GM21723 (cell line): ENCODE measurements around the gene TMEM221.

Source experiments
- ATAC-seq: cut with Tn5 transposase; IDR thresholded peaks from one replicate; pipeline ENCODE4 v1.9.1; 2021; ENCODE audit warnings: mild to moderate bottlenecking, moderate library complexity; ENCODE audit not compliant: unreplicated experiment

The TMEM221 gene

DNA sequence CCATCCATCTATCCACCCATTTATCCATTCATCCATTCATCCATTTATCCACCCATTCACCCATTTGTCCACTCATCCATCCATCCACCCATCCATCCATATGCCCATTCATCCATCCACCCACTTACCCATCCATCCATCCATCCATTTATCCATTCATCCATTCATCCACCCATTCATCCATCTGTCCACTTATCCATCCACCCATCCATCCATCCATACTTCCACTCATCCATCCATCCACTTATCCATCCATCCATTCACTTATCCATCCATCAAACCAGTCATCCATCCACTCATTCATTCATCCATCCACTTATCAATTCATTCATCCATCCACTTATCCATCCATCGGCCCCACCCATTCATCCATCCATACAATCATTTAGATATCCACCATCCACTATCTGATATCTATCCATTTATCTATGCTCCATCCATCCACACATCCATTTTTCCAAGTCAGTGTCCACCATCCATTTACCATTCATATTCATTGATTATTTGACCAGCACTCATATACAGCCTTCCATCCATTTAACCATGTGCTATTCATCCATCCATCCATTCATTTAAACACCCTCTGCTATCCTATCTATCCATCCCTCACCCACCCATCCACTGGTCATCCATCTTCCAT, 2.8 kb downstream of the TMEM221 start:
- ATAC-seq, result no peak

DNA sequence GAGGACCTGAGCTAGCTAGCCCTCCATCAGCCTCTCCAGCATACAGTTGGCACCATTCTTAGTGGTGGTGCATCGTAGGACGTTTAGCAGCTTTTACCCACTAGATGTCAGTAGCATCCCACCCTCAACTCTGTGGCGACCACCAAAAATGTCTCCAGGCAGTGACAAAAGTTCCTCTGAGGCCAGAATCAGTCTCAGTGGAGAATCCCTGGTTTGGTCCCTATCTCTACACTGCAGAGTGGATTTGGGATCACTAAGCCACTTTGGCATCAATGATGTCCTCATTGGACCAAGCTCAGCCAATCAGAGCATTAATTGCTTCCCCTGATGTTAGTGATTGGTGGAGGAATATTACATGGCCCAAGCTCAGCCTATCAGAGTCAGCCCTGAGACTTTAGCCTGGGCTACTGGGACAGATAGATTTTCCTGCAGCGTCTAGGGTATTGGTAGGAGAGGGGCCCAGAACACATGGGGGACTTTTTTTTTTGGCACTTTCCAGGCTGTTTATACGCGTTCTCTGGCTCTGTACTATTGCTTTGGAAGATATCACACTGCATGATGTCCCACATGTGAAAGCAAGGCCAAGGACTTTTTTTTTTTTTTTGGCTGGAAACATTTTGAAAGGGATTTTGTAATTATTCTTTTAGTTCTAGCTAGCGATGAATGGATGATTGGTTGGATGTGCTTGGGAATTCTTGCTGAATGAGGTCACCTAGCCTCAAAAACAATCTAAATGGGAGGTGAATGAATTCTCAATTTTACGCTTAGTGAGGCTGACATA, 7.0 kb downstream of the TMEM221 start:
- ATAC-seq, result no peak

GRCh38 chr19:17436874-17437267, 11.6 kb downstream of the TMEM221 start:
- ATAC-seq, result no peak

GRCh38 chr19:17436094-17436873, 12.2 kb downstream of the TMEM221 start:
- no peak for ATAC-seq

DNA sequence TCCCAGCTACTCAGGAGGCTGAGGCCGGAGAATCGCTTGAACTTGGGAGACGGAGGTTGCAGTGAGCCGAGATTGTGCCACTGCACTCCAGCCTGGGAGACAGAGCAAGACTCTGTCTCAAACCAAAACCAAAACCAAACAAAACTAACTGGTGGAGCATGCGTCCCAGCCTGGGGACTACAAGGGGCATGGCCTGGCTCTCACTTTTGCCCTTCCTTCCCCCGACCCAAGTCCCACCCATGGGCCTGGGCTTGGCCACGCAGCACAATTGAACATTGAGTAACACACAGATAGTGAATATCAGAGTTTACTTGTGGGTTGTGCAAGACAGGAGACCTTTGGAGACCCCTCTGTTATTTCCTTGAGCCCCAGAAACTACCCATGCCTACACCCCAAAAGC, 13.2 kb downstream of the TMEM221 start:
- ATAC-seq, result no peak

GRCh38 chr19:17431417-17431816, 17.1 kb downstream of the TMEM221 start:
- no peak for ATAC-seq

DNA sequence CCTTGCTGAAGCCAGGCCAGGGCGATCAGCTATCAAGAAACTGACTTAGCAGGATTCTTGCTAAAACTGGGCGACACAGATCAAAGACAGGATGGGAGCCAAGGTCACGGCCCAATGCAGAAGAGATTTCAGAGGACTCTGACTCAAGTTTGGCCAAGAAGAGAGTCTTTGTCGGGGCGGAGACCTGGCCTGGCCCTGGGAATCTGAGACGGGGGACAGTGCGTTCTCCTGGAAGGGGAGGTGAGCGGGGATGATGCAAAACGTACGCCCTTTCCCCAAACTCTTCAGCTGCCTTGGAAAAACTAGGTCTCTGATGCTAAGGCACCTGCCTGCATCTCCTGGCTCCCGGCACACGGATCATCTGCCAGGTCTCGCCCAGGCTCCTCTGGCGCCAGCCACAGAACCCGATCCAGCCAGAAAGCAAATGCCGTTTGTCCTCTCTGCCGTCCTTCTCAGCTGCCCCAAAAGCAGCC, 18.8 kb downstream of the TMEM221 start:
- ATAC-seq, result no peak

DNA sequence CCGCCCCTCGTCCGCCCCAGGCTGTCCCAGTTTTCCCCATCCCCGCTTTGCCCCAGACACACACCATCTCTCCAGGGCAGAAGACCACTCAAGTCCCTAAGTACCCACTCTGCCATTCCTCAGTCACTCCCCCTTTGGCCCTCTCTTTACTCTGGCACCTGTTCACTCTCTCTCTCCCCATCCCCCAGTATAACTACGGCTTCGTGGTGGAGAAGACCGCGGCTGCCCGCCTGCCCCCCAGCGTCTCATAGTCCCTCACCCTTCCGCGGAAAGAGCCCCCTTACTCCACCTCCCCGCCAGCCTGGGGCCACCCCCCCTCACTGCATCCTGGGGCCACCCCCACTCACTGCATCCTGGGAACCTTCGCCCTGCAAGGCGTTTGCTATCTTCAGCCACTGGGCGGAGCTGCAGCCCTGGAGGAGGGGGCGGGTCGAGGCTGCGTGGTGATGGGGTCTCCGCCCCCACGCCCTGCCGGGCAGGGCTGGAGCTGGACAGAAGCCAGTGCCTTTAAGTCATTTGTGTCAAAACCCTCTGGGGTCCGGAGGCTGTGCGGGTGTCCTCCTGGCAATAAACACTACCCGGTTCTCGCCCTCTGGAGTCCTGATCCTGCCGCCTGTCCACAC, 23.6 kb downstream of the TMEM221 start:
- ATAC-seq, result no peak

GRCh38 chr19:17423429-17424208, 24.8 kb downstream of the TMEM221 start:
- ATAC-seq, result no peak

DNA sequence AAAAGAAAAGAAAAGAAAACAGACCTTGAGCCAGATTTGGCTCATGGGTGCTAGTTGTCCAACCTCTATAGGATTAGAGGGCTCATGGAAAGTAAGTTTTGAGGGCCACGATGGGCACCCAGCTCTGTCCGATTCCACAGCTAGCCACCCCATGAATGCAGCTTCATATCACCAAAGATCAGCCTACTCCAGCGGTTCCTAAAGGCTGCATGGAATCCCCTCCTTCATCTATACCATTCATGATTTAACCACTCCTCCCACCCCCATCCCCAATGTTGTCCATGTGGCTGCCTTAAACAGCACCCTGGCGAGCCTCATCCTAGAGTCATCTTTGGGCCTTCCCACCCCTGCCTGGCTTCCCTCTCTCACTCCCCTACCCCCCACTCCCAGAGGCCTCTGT, 26.5 kb downstream of the TMEM221 start:
- ATAC-seq, result no peak

GRCh38 chr19:17420475-17420924, 28.0 kb downstream of the TMEM221 start:
- ATAC-seq, result no peak

DNA sequence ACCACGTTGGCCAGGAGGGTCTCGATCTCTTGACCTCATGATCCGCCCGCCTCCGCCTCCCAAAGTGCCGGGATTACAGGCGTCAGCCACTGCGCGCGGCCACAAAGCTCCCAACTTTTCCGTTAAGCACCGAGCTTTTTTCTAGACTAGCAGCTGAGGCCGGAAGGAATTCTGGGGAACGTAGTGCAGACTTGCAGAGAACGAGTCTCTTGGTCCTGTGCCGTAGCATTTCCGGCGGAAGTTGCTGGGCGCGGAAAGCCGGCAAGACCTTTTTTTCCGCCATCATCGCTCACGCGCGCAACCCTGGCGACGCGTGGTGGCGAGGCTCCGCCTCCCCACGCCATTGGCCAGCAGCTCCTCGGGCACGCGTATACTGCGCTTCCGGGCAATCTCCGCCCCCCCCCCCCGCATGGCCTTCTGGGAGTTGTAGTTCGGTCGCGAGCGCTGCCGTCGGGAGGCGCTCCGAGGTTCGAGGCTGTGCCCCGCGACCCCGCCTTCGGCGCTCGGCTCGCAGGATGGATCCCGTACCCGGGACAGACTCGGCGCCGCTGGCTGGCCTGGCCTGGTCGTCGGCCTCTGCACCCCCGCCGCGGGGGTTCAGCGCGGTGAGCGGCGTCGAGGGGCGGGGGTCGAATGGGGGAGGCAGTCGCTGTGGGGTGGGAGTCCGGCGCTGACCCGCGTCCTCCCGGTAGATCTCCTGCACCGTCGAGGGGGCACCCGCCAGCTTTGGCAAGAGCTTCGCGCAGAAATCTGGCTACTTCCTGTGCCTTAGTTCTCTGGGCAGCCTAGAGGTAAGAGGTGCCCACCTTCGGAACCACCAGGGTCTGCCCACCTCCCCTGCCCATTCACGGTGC, 28.6 kb downstream of the TMEM221 start, which contains the start of gene MVB12A:
Gene MVB12A, plus strand, starts transcription at position 427 of the 854 bp plus-strand sequence. Its CDS starts 89 bp downstream, at position 516.
- ATAC-seq, result peak; percentile 82

DNA sequence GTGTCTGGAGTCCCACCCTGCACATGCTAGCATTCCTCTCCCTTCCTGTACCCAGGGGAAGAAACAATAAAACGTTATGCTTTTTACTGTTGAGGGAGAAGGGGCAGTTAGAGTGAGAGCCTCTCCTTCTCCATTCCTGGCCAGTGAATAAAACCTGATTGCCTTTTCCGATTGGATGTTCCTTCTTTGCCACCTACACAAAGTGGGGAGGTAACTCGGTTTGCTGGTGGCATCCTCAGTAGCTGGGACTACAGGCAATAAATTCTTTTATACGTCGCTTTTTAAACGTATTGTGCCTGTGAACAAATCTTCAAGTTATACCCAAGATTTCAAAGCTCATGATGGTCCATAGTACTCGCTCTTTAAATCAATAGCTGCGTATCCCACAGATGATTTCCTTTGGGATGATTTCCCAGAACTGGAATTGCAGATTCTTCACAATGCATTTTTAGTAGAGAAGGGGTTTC, 29.3 kb downstream of the TMEM221 start:
- ATAC-seq, result no peak

GRCh38 chr19:17418710-17419109, 29.8 kb downstream of the TMEM221 start:
- no peak for ATAC-seq

DNA sequence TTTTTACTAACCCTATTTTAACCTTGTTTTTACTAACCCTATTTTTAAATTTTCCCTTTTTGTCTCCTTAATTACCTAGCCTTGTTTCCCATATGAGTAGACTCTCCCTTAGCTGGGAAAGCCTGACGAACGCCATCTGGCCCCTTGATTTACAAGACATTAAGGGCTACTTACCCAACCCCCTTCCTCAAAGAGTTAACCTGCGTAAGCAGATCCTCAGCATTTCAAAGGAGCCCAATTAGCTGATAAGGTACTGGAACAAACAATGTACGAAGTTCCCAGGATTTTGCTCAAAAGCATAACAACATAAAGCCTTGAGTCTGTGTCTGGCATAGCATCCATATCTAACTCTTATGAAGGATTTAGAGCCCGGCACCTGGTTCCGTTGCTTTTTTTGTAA, 33.3 kb downstream of the TMEM221 start:
- ATAC-seq, result no peak

- ATAC-seq, result no peak
Observed at GRCh38 chr19:17414097-17414496, 34.4 kb downstream of the TMEM221 start.

DNA sequence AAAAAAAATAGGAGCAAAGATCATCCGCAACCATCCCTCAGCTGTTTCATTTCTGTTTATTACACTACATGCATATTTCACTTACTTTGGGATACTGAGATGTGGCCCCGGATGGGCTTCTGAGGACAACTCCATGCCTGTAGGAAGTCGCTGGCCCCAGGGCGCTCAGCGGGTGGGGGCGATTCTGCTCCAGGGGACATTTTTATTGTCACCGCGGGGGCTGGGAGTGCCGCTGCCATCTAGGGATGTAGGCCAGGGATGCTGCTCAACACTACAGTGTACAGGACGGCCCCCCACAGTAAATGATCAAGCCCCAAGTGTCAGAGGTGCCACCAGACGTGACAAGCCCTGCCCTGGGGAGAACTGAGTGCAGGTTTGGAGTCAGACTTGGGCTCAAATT, 36.7 kb downstream of the TMEM221 start:
- no peak for ATAC-seq

DNA sequence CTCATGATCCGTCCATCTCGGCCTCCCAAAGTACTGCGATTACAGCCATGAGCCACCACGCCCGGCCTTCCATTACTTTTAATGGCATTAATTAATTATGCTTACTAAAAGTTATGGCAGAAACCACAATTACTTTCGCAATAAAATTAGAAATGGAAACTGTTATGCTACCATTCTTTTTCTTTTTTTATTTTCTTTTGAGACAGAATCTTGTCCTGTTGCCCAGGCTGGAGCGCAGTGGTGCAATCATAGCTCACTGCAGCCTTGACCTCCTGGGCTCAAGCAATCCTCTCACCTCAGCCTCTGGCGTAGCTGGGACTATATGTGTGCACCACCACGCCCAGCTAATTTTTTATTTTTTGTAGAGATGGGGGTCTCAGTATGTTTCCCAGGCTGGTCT, 38.5 kb downstream of the TMEM221 start:
- ATAC-seq, result no peak

DNA sequence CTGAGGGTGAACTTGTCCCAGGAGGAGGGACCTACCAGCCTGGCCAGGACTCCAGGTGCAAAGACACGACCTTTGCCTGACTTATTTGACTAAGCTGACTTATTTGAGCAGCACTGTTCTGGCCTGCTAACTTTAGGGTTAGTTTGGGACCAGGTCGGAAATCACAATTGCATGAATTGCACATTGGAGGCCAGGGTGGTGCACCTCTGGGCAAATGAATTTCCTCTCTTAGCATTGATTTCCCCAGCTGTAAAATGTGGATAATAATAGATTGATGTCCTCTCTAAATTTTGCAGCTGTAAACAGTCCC, 41.6 kb downstream of the TMEM221 start:
- no peak for ATAC-seq
